ENCODE results near the gene SETBP1.

SETBP1 gene

DNA sequence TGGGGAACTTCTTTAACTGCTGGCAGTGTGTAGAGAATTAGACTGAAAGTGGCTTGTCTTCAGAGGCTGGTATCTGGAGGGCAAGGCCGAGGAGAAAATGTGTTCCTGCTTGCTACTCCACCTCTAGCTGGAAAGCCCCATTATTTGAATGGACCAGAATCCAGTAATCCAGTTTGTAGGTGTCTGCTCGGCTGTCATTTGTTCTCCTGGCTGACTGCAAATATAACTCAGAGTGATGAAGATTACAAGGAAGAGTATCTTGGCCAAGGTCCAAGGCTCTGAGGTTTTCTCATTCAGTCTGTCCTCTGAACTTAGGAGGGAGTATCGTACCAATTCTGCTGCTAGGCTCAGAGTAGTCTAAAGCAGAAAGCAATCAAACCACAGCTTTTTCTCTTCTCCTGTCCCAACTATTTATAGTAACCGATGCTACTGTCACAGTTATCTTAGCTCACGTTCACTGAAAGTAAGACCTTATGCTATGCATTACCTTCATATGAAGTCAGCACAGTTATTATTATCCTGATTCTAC, 228.6 kb downstream of the SETBP1 start:
- POLR2A ChIA-PET = no interaction called here
- Histone ChIP-seq H3K4me3 (ENCODE audit: low read depth, low read length) (no peak overlapping the region), H3K27ac (ENCODE audit: extremely low read depth, low read depth, low read length) (no peak overlapping the region), H3K36me3 (ENCODE audit: control insufficient read depth in 2 of 2, insufficient read depth in 1 of 2, low read length in 2 of 2) (no peaks in the 10 kb centered on the region), H3K9me3 (ENCODE audit: control insufficient read depth, insufficient read depth, low read depth, low read length) (no peaks in the 10 kb centered on the region), H3K4me1 (ENCODE audit: control insufficient read depth, insufficient read depth, low read length) (peaks cover 4% of the 10 kb centered on the region; the same call in 1 of the 2 replicates)
- CTCF ChIA-PET = interaction anchor here (0.9 kb wide), 1 partner anchor 51 kb away, joined by 3 read pairs; no protein-coding TSS in a partner anchor
- TF ChIP-seq, protein P1, sequence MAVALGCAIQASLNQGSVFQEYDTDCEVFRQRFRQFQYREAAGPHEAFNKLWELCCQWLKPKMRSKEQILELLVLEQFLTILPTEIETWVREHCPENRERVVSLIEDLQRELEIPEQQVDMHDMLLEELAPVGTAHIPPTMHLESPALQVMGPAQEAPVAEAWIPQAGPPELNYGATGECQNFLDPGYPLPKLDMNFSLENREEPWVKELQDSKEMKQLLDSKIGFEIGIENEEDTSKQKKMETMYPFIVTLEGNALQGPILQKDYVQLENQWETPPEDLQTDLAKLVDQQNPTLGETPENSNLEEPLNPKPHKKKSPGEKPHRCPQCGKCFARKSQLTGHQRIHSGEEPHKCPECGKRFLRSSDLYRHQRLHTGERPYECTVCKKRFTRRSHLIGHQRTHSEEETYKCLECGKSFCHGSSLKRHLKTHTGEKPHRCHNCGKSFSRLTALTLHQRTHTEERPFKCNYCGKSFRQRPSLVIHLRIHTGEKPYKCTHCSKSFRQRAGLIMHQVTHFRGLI (tag by site-specific recombination; IDR thresholded peaks at IDR 0.05) = no peak
- TF ChIP-seq, protein P2, sequence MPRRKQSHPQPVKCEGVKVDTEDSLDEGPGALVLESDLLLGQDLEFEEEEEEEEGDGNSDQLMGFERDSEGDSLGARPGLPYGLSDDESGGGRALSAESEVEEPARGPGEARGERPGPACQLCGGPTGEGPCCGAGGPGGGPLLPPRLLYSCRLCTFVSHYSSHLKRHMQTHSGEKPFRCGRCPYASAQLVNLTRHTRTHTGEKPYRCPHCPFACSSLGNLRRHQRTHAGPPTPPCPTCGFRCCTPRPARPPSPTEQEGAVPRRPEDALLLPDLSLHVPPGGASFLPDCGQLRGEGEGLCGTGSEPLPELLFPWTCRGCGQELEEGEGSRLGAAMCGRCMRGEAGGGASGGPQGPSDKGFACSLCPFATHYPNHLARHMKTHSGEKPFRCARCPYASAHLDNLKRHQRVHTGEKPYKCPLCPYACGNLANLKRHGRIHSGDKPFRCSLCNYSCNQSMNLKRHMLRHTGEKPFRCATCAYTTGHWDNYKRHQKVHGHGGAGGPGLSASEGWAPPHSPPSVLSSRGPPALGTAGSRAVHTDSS (tag by site-specific recombination; IDR thresholded peaks at IDR 0.05) = peak; percentile 53
- TF ChIP-seq, protein P3, sequence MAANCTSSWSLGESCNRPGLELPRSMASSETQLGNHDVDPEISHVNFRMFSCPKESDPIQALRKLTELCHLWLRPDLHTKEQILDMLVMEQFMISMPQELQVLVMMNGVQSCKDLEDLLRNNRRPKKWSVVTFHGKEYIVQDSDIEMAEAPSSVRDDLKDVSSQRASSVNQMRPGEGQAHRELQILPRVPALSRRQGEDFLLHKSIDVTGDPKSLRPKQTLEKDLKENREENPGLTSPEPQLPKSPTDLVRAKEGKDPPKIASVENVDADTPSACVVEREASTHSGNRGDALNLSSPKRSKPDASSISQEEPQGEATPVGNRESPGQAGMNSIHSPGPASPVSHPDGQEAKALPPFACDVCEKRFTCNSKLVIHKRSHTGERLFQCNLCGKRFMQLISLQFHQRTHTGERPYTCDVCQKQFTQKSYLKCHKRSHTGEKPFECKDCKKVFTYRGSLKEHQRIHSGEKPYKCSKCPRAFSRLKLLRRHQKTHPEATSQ (tag by site-specific recombination; IDR thresholded peaks at IDR 0.05) = no peak
- TF ChIP-seq, protein P4, sequence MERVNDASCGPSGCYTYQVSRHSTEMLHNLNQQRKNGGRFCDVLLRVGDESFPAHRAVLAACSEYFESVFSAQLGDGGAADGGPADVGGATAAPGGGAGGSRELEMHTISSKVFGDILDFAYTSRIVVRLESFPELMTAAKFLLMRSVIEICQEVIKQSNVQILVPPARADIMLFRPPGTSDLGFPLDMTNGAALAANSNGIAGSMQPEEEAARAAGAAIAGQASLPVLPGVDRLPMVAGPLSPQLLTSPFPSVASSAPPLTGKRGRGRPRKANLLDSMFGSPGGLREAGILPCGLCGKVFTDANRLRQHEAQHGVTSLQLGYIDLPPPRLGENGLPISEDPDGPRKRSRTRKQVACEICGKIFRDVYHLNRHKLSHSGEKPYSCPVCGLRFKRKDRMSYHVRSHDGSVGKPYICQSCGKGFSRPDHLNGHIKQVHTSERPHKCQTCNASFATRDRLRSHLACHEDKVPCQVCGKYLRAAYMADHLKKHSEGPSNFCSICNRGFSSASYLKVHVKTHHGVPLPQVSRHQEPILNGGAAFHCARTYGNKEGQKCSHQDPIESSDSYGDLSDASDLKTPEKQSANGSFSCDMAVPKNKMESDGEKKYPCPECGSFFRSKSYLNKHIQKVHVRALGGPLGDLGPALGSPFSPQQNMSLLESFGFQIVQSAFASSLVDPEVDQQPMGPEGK (tag by site-specific recombination; IDR thresholded peaks at IDR 0.05) = no peak

DNA sequence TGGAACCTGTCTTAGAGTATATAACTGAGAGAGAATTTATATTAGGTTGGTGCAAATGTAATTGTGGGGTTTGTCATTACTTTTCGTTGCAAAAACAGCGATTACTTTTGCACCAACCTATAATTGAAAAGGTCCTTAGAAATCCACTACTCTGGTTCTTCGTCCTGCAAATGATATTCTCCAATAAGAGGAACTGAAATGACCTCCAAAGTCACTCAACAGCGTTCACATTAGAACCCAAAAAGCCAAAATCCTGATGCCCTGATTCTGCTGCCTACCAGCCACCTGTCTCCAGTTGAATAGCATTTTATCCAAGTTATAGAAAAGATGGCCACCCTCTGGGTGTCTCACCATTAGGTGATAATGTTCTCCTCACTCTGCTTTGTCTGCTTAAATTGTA, 230.6 kb downstream of the SETBP1 start:
- no peak for TF ChIP-seq ZFP3 (tag by site-specific recombination; IDR thresholded peaks at IDR 0.05; ENCODE audit: low read depth)
- no peak for TF ChIP-seq ZNF335 (tag by site-specific recombination; conservative IDR thresholded peaks at IDR 0.05)
- TF ChIP-seq, protein P5, sequence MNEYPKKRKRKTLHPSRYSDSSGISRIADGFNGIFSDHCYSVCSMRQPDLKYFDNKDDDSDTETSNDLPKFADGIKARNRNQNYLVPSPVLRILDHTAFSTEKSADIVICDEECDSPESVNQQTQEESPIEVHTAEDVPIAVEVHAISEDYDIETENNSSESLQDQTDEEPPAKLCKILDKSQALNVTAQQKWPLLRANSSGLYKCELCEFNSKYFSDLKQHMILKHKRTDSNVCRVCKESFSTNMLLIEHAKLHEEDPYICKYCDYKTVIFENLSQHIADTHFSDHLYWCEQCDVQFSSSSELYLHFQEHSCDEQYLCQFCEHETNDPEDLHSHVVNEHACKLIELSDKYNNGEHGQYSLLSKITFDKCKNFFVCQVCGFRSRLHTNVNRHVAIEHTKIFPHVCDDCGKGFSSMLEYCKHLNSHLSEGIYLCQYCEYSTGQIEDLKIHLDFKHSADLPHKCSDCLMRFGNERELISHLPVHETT (tag by site-specific recombination; IDR thresholded peaks at IDR 0.05) = no peak
- TF ChIP-seq ZNF843 (tag by site-specific recombination; IDR thresholded peaks at IDR 0.05) = no peak
- TF ChIP-seq RBAK (tag by site-specific recombination; IDR thresholded peaks at IDR 0.05) = no peak
- TF ChIP-seq TCF7L2 (IDR thresholded peaks at IDR 0.05; ENCODE audit: borderline replicate concordance, low read depth, low read length) = no peak
- no peak for TF ChIP-seq PRDM1 (tag by site-specific recombination; IDR thresholded peaks at IDR 0.05)
- TF ChIP-seq, protein P6, sequence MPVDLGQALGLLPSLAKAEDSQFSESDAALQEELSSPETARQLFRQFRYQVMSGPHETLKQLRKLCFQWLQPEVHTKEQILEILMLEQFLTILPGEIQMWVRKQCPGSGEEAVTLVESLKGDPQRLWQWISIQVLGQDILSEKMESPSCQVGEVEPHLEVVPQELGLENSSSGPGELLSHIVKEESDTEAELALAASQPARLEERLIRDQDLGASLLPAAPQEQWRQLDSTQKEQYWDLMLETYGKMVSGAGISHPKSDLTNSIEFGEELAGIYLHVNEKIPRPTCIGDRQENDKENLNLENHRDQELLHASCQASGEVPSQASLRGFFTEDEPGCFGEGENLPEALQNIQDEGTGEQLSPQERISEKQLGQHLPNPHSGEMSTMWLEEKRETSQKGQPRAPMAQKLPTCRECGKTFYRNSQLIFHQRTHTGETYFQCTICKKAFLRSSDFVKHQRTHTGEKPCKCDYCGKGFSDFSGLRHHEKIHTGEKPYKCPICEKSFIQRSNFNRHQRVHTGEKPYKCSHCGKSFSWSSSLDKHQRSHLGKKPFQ (tag by site-specific recombination; IDR thresholded peaks at IDR 0.05) = no peak
- TF ChIP-seq ZNF157 (tag by site-specific recombination; IDR thresholded peaks at IDR 0.05) = no peak
- no peak for TF ChIP-seq ZIC2 (tag by site-specific recombination; IDR thresholded peaks at IDR 0.05)
- no peak for TF ChIP-seq BCL11B (tag by site-specific recombination; IDR thresholded peaks at IDR 0.05; ENCODE audit: low read depth)
- TF ChIP-seq OVOL3 (tag by site-specific recombination; IDR thresholded peaks at IDR 0.05) = no peak
- TF ChIP-seq, protein P7, sequence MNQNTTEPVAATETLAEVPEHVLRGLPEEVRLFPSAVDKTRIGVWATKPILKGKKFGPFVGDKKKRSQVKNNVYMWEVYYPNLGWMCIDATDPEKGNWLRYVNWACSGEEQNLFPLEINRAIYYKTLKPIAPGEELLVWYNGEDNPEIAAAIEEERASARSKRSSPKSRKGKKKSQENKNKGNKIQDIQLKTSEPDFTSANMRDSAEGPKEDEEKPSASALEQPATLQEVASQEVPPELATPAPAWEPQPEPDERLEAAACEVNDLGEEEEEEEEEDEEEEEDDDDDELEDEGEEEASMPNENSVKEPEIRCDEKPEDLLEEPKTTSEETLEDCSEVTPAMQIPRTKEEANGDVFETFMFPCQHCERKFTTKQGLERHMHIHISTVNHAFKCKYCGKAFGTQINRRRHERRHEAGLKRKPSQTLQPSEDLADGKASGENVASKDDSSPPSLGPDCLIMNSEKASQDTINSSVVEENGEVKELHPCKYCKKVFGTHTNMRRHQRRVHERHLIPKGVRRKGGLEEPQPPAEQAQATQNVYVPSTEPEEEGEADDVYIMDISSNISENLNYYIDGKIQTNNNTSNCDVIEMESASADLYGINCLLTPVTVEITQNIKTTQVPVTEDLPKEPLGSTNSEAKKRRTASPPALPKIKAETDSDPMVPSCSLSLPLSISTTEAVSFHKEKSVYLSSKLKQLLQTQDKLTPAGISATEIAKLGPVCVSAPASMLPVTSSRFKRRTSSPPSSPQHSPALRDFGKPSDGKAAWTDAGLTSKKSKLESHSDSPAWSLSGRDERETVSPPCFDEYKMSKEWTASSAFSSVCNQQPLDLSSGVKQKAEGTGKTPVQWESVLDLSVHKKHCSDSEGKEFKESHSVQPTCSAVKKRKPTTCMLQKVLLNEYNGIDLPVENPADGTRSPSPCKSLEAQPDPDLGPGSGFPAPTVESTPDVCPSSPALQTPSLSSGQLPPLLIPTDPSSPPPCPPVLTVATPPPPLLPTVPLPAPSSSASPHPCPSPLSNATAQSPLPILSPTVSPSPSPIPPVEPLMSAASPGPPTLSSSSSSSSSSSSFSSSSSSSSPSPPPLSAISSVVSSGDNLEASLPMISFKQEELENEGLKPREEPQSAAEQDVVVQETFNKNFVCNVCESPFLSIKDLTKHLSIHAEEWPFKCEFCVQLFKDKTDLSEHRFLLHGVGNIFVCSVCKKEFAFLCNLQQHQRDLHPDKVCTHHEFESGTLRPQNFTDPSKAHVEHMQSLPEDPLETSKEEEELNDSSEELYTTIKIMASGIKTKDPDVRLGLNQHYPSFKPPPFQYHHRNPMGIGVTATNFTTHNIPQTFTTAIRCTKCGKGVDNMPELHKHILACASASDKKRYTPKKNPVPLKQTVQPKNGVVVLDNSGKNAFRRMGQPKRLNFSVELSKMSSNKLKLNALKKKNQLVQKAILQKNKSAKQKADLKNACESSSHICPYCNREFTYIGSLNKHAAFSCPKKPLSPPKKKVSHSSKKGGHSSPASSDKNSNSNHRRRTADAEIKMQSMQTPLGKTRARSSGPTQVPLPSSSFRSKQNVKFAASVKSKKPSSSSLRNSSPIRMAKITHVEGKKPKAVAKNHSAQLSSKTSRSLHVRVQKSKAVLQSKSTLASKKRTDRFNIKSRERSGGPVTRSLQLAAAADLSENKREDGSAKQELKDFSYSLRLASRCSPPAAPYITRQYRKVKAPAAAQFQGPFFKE (tag by site-specific recombination; IDR thresholded peaks at IDR 0.05; ENCODE audit: borderline replicate concordance) = no peak
- no peak for TF ChIP-seq ZNF549 (tag by site-specific recombination; IDR thresholded peaks at IDR 0.05)
- no peak overlapping the region for H3K27ac ChIP-seq (ENCODE audit: extremely low read depth, low read depth, low read length)
- no peaks in the 10 kb centered on the region for H3K9me3 ChIP-seq (ENCODE audit: control insufficient read depth, insufficient read depth, low read depth, low read length)
- peaks cover 4% of the 10 kb centered on the region; the same call in 1 of the 2 replicates for H3K4me1 ChIP-seq (ENCODE audit: control insufficient read depth, insufficient read depth, low read length)
- H3K4me3 ChIP-seq (ENCODE audit: low read depth, low read length) = no peak overlapping the region
- ChIA-PET CTCF (interaction anchor here (1.0 kb wide), 1 partner anchor 10 kb away, joined by 4 read pairs; no protein-coding TSS in a partner anchor), POLR2A (no interaction called here)
- H3K36me3 ChIP-seq (ENCODE audit: control insufficient read depth in 2 of 2, insufficient read depth in 1 of 2, low read length in 2 of 2) = no peaks in the 10 kb centered on the region
